H9 (cell line): ENCODE data around the gene XXYLT1. TPM values are rescaled to one million over a fixed set of nuclear protein-coding genes. Genes with fewer than 3 reads are reported as not detected.

Experiments used
- DNase-seq: peaks from one replicate; pipeline ENCODE4 v3.0.0-alpha.2; 2017
- H2AFZ ChIP-seq: one replicate; pipeline ENCODE4 v1.6.1; 2013; ENCODE audit warnings: mild to moderate bottlenecking, low read length, control low read depth, moderate library complexity
- H2AK5ac ChIP-seq: 2 replicates; pipeline ENCODE4 v1.6.1; 2013; ENCODE audit warnings: low read length, control low read depth, mixed read lengths; ENCODE audit not compliant: insufficient read length
- H2BK120ac ChIP-seq: one replicate; pipeline ENCODE4 v1.6.1; 2013; ENCODE audit warnings: low read depth, mild to moderate bottlenecking, low read length, control low read depth, inconsistent platforms; ENCODE audit not compliant: poor library complexity, severe bottlenecking
- H2BK12ac ChIP-seq: 2 replicates; pipeline ENCODE4 v1.6.1; 2013; ENCODE audit warnings: low read length, control low read depth, mixed read lengths, low read depth; ENCODE audit not compliant: insufficient read length
- H2BK15ac ChIP-seq: 2 replicates; pipeline ENCODE4 v1.6.1; 2013; ENCODE audit warnings: low read depth, low read length, control low read depth
- H2BK20ac ChIP-seq: one replicate; pipeline ENCODE4 v1.6.1; 2013; ENCODE audit warnings: low read depth, mild to moderate bottlenecking, low read length, control low read depth, inconsistent platforms; ENCODE audit not compliant: poor library complexity, severe bottlenecking
- H2BK5ac ChIP-seq: 2 replicates; pipeline ENCODE4 v1.6.1; 2013; ENCODE audit warnings: low read length, control low read depth, mixed read lengths; ENCODE audit not compliant: insufficient read length
- H3K14ac ChIP-seq: 2 replicates; pipeline ENCODE4 v1.6.1; 2013; ENCODE audit warnings: low read length, control low read depth; ENCODE audit not compliant: insufficient read depth
- H3K18ac ChIP-seq: 2 replicates; pipeline ENCODE4 v1.6.1; 2013; ENCODE audit warnings: low read depth, mild to moderate bottlenecking, mixed read lengths, low read length, control low read depth; ENCODE audit not compliant: insufficient read length
- H3K23ac ChIP-seq: 2 replicates; pipeline ENCODE4 v1.6.1; 2013; ENCODE audit warnings: low read length, control low read depth, mixed read lengths, low read depth; ENCODE audit not compliant: insufficient read length
- H3K23me2 ChIP-seq: 2 replicates; pipeline ENCODE4 v1.6.1; 2013; ENCODE audit warnings: low read depth, mild to moderate bottlenecking, mixed read lengths, low read length, control low read depth; ENCODE audit not compliant: insufficient read length, poor library complexity, severe bottlenecking
- H3K27ac ChIP-seq: 2 replicates; pipeline ENCODE4 v1.5.1; 2013; ENCODE audit warnings: low read length, control low read depth, mixed read lengths, low read depth; ENCODE audit not compliant: insufficient read length
- H3K27me3 ChIP-seq: 2 replicates; pipeline ENCODE4 v1.6.1; 2013; ENCODE audit warnings: low read length, control low read depth, inconsistent platforms; ENCODE audit not compliant: insufficient read depth
- H3K4ac ChIP-seq: 2 replicates; pipeline ENCODE4 v1.6.1; 2013; ENCODE audit warnings: low read depth, mild to moderate bottlenecking, control low read depth, inconsistent platforms, low read length, moderate library complexity
- H3K4me1 ChIP-seq: 2 replicates; pipeline ENCODE4 v1.6.1; 2013; ENCODE audit warnings: low read length, control low read depth, inconsistent platforms; ENCODE audit not compliant: insufficient read depth
- H3K4me2 ChIP-seq: 2 replicates; pipeline ENCODE4 v1.6.1; 2013; ENCODE audit warnings: low read length, control low read depth, mixed read lengths; ENCODE audit not compliant: insufficient read length, insufficient read depth
- H3K56ac ChIP-seq: 2 replicates; pipeline ENCODE4 v1.6.1; 2013; ENCODE audit warnings: low read depth, mild to moderate bottlenecking, mixed read lengths, low read length, control low read depth; ENCODE audit not compliant: insufficient read length
- H3K79me1 ChIP-seq: 2 replicates; pipeline ENCODE4 v1.6.1; 2013; ENCODE audit warnings: low read depth, mild to moderate bottlenecking, moderate library complexity, low read length, control low read depth, inconsistent platforms; ENCODE audit not compliant: insufficient read depth, poor library complexity, severe bottlenecking
- H3K79me2 ChIP-seq: 2 replicates; pipeline ENCODE4 v1.6.1; 2013; ENCODE audit warnings: low read length, control low read depth, inconsistent platforms; ENCODE audit not compliant: insufficient read depth
- H3K9ac ChIP-seq: 2 replicates; pipeline ENCODE4 v1.6.1; 2013; ENCODE audit warnings: low read length, control low read depth, mixed read lengths; ENCODE audit not compliant: insufficient read length; ENCODE audit errors: extremely low read depth
- H3K9me3 ChIP-seq: one replicate; pipeline ENCODE4 v1.6.1; 2013; ENCODE audit warnings: low read depth, low read length, inconsistent platforms; ENCODE audit not compliant: control insufficient read depth
- H3T11ph ChIP-seq: one replicate; pipeline ENCODE4 v1.6.1; 2013; ENCODE audit warnings: mild to moderate bottlenecking, low read length, control low read depth, inconsistent platforms
- H4K20me1 ChIP-seq: one replicate; pipeline ENCODE4 v1.6.1; 2013; ENCODE audit not compliant: control insufficient read depth, insufficient read length, insufficient read depth
- H4K5ac ChIP-seq: 2 replicates; pipeline ENCODE4 v1.6.1; 2013; ENCODE audit warnings: low read depth, mild to moderate bottlenecking, mixed read lengths, low read length, control low read depth; ENCODE audit not compliant: insufficient read length
- H4K8ac ChIP-seq: replicated peaks from 2 replicates; pipeline ENCODE4 v1.6.1; 2013; ENCODE audit warnings: low read length, control low read depth, mixed read lengths, low read depth; ENCODE audit not compliant: insufficient read length
- H4K91ac ChIP-seq: 2 replicates; pipeline ENCODE4 v1.6.1; 2013; ENCODE audit warnings: low read depth, mild to moderate bottlenecking, moderate library complexity, mixed read lengths, low read length, control low read depth; ENCODE audit not compliant: insufficient read length
- H3K27ac Mint-ChIP-seq, 3 experiments: 2 replicates in 2 of 3; 3 replicates in 1 of 3; pipeline ENCODE4 v1.8.0; 2020 to 2021; ENCODE audit warnings: mixed read lengths in 3 of 3, mild to moderate bottlenecking in 1 of 3, moderate library complexity in 1 of 3
- H3K27me3 Mint-ChIP-seq: 2 replicates; pipeline ENCODE4 v1.8.0; 2021; ENCODE audit warnings: low read depth, mild to moderate bottlenecking, moderate library complexity, mixed read lengths
- H3K36me3 Mint-ChIP-seq, 3 experiments: 2 replicates in 2 of 3; 3 replicates in 1 of 3; pipeline ENCODE4 v1.8.0; 2020 to 2021; ENCODE audit warnings: low read depth in 3 of 3, mixed read lengths in 3 of 3; ENCODE audit not compliant: insufficient read depth in 1 of 3
- H3K4me1 Mint-ChIP-seq, 2 experiments: 2 replicates each; pipeline ENCODE4 v1.8.0; 2020; ENCODE audit warnings: mixed read lengths in 2 of 2
- H3K4me3 Mint-ChIP-seq, 2 experiments: 2 replicates in 1 of 2; 3 replicates in 1 of 2; pipeline ENCODE4 v1.8.0; 2020 to 2021; ENCODE audit warnings: mild to moderate bottlenecking in 2 of 2, mixed read lengths in 2 of 2, moderate library complexity in 1 of 2
- H3K9me3 Mint-ChIP-seq, 2 experiments: 2 replicates in 1 of 2; 3 replicates in 1 of 2; pipeline ENCODE4 v1.8.0; 2020; ENCODE audit warnings: mild to moderate bottlenecking in 2 of 2, mixed read lengths in 2 of 2, moderate library complexity in 1 of 2
- CTCF ChIP-seq: fragments of 200-600 bp; sonication (generic); conservative IDR thresholded peaks from 3 replicates; pipeline ENCODE4 v1.8.0; 2021; ENCODE audit warnings: antibody characterized with exemption, mild to moderate bottlenecking
- WGBS: extraction: QIAGEN DNeasy Blood & Tissue Kit; methylation state at CpG from one replicate; pipeline ENCODE4 v1.1.7; 2013; ENCODE audit warnings: missing lambda C conversion rate, low lambda C conversion rate, mixed read lengths; ENCODE audit not compliant: insufficient read length; ENCODE audit errors: extremely low coverage; 5-methylcytosine and 5-hydroxymethylcytosine counted together
- total RNA-seq: library from RNA; stranded (reverse); gene quantifications from 2 replicates; pipeline ENCODE4 v1.2.1, GENCODE V29; 2021

Gene XXYLT1
- total RNA-seq, 1 experiment from 2014 or later: 22.7 TPM

GRCh38 chr3:195240171-195240701 lies 30.7 kb downstream of the XXYLT1 start:
- no peak overlapping the region for H2AFZ ChIP-seq
- H4K91ac ChIP-seq: no peak overlapping the region
- H3K4me1 ChIP-seq: peaks cover 5% of the 10 kb centered on the region; the same call in 1 of the 2 replicates
- no peak overlapping the region for H3K4me2 ChIP-seq
- no peaks in the 10 kb centered on the region for H3K9me3 ChIP-seq
- H3K79me2 ChIP-seq: no peaks in the 10 kb centered on the region; the same call in 1 of the 2 replicates
- no peak overlapping the region for H3K23ac ChIP-seq
- Mint-ChIP-seq H3K27me3 (no peaks in the 10 kb centered on the region; the same call in 1 of the 2 replicates), H3K36me3 (peaks cover 18 to 21% (median 21%) of the 10 kb centered on the region in 3 experiments), H3K4me3 (no peak overlapping the region), H3K27ac (no peak overlapping the region), H3K4me1 (peaks cover 22 to 26% of the 10 kb centered on the region in 2 experiments), H3K9me3 (peaks cover 0 to 3% of the 10 kb centered on the region in 2 experiments; a peak in 1 of 5 replicates)
- H2BK20ac ChIP-seq: no peak overlapping the region
- no peak overlapping the region for H2BK12ac ChIP-seq
- no peaks in the 10 kb centered on the region for H3K23me2 ChIP-seq
- H3K27me3 ChIP-seq: no peaks in the 10 kb centered on the region
- no peak overlapping the region for H4K5ac ChIP-seq
- no peak overlapping the region for H3K4ac ChIP-seq
- H2AK5ac ChIP-seq: no peak overlapping the region
- TF ChIP-seq CTCF: no peak
- no peak overlapping the region for H3K14ac ChIP-seq
- no peak overlapping the region for H3K27ac ChIP-seq
- peaks cover 3% of the 10 kb centered on the region for H3K79me1 ChIP-seq
- no CpG with 5 or more reads among the region's 15 CpGs for WGBS
- no peak overlapping the region for H4K8ac ChIP-seq
- no peaks in the 10 kb centered on the region for H4K20me1 ChIP-seq
- no peak overlapping the region for H3K9ac ChIP-seq
- no peak overlapping the region for H2BK5ac ChIP-seq
- H3K56ac ChIP-seq: no peak overlapping the region
- no peak overlapping the region for H3K18ac ChIP-seq
- H2BK15ac ChIP-seq: no peak overlapping the region
- DNase-seq: no peak
- H3T11ph ChIP-seq: no peak overlapping the region
- no peak overlapping the region for H2BK120ac ChIP-seq
